Epithelial cell of esophagus (primary cell): ENCODE data around the gene GOLGA8A.

Source experiments
- DNase-seq: peaks from one replicate; pipeline ENCODE4 v3.0.0; 2010; ENCODE audit warnings: low read depth
- H3K4me3 ChIP-seq: 2 replicates; pipeline ENCODE4 v1.5.1; 2011; ENCODE audit warnings: mild to moderate bottlenecking, low read length, control low read depth
- CTCF ChIP-seq: IDR thresholded peaks from 2 replicates; pipeline ENCODE4 v1.5.1; 2011; ENCODE audit warnings: low read depth, mild to moderate bottlenecking, low read length, control low read depth, inconsistent platforms; ENCODE audit not compliant: insufficient read depth; ENCODE audit errors: missing control alignments

GOLGA8A gene

GRCh38 chr15:34437687-34438086 lies at the start of gene GOLGA8A:
Gene GOLGA8A (minus strand): TSS chr15:34437808. CDS start chr15:34389691, 48,117 bp downstream.
- DNase-seq, result peak; percentile 69
- TF ChIP-seq CTCF, result no peak
- H3K4me3 ChIP-seq, result peak within 1 kb of the TSS; percentile 50

- no peak for DNase-seq
- TF ChIP-seq CTCF, result no peak
- no peak overlapping the region for H3K4me3 ChIP-seq
Measured at GRCh38 chr15:34483644-34484043, 46.0 kb upstream of the GOLGA8A start.

- no peak for TF ChIP-seq CTCF
- no peak overlapping the region for H3K4me3 ChIP-seq
- DNase-seq, result no peak
Measured at GRCh38 chr15:34481370-34481769, 43.8 kb upstream of the GOLGA8A start.

- H3K4me3 ChIP-seq, result no peak overlapping the region
- no peak for DNase-seq
- TF ChIP-seq CTCF, result no peak
Measured at GRCh38 chr15:34473840-34474239, 36.2 kb upstream of the GOLGA8A start.

- no peak for TF ChIP-seq CTCF
- DNase-seq, result no peak
- no peak overlapping the region for H3K4me3 ChIP-seq
Measured at GRCh38 chr15:34472947-34473346, 35.3 kb upstream of the GOLGA8A start.

- TF ChIP-seq CTCF, result no peak
- DNase-seq, result peak; percentile 1
- H3K4me3 ChIP-seq, result no peak overlapping the region
Measured at GRCh38 chr15:34470892-34471291, 33.3 kb upstream of the GOLGA8A start.

GRCh38 chr15:34470091-34470490 lies 32.5 kb upstream of the GOLGA8A start:
- DNase-seq, result no peak
- TF ChIP-seq CTCF, result no peak
- H3K4me3 ChIP-seq, result no peak overlapping the region
